ENCODE results near the gene TMEM225B.

DNA sequence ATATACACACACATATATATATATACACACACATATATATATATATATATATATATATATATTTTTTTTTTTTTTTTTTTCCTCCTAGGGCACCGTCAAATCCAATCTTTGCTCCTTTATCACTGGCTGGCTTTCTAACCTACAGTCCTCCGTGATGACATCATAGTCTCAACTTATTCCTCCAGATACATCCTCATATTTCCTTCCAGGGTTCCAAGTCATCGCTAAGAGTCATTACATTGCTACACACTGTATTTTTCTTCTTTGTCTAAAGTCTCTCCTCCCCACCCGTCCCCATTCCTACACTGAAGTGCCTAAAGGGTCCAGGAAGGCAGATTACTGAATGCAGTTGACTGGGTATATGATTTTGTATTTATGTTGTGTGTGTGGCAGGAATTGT, 45.0 kb upstream of the TMEM225B start:
- TF ChIP-seq POLR2A (IDR thresholded peaks at IDR 0.05) (no peak), EP300 (IDR thresholded peaks at IDR 0.05) (no peak)
- TF ChIP-seq, protein P1, sequence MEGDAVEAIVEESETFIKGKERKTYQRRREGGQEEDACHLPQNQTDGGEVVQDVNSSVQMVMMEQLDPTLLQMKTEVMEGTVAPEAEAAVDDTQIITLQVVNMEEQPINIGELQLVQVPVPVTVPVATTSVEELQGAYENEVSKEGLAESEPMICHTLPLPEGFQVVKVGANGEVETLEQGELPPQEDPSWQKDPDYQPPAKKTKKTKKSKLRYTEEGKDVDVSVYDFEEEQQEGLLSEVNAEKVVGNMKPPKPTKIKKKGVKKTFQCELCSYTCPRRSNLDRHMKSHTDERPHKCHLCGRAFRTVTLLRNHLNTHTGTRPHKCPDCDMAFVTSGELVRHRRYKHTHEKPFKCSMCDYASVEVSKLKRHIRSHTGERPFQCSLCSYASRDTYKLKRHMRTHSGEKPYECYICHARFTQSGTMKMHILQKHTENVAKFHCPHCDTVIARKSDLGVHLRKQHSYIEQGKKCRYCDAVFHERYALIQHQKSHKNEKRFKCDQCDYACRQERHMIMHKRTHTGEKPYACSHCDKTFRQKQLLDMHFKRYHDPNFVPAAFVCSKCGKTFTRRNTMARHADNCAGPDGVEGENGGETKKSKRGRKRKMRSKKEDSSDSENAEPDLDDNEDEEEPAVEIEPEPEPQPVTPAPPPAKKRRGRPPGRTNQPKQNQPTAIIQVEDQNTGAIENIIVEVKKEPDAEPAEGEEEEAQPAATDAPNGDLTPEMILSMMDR (IDR thresholded peaks at IDR 0.05) = no peak

Measured in ovary (tissue), 3 donors.